Lower leg skin (tissue), 4 donors: ENCODE data around the gene ERC1. TPM values are rescaled to one million over a fixed set of nuclear protein-coding genes. Genes with fewer than 3 reads are reported as not detected.

ENCODE experiments used
- DNase-seq, 2 donors: peaks; one replicate each; pipeline ENCODE4 v3.0.0-alpha.2; 2019; ENCODE audit warnings: low spot score in 2 of 2
- H3K4me3 ChIP-seq: fragments of 200-600 bp; sonication (generic); 2 replicates; pipeline ENCODE4 v1.5.1; 2017; ENCODE audit warnings: mild to moderate bottlenecking, low read depth; ENCODE audit not compliant: poor library complexity, severe bottlenecking
- POLR2A ChIP-seq, 2 donors: fragments of 450-650 bp; IDR thresholded peaks; one replicate each; pipeline ENCODE4 v1.6.1; 2016 to 2017; ENCODE audit warnings: antibody characterized with exemption in 2 of 2, mild to moderate bottlenecking in 1 of 2, moderate library complexity in 1 of 2
- WGBS, 2 donors: methylation state at CpG; one replicate each; pipeline ENCODE4 v1.1.5; 2018; 5-methylcytosine and 5-hydroxymethylcytosine counted together
- intact Hi-C: fragments of 100-400 bp; cut with DNase I; formaldehyde crosslinking; loops from one replicate; pipeline ENCODE4 v1.15.0; 2023; ENCODE audit warnings: low total_unique reads
- total RNA-seq, 4 donors: library from RNA; depleted of rRNA; stranded (reverse); fragments of >200 nt; gene quantifications; one replicate each; pipeline ENCODE4 v1.1.0, GENCODE V29; 2016
- TF ChIP-seq, protein P1 (sequence below), 3 donors: fragments of 450-650 bp; IDR thresholded peaks; one replicate each; pipeline ENCODE4 v1.5.1; 2016; ENCODE audit warnings: antibody characterized with exemption in 3 of 3, mild to moderate bottlenecking in 3 of 3, moderate library complexity in 2 of 3

Gene ERC1
- total RNA-seq, 4 donors from 2014 or later, result 22.1 to 42.7 (median 29.7) TPM

DNA sequence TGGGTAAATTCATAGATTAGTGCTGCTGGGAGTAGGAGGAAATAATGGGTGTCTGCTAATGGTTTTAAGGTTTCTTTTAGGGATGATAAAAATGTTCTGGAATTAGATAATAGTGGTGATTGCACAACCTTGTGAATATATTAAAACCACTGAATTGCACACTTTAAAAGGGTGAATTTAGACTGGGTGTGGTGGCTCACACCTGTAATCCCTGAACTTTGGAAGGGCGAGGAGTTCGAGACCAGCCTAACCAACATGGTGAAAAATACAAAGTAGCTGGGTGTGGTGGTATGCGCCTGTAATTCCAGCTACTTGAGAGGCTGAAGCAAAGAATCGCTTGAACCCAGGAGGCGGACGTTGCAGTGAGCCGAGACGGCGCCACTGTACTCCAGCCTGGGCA, 42.8 kb upstream of the ERC1 start:
- no peak overlapping the region for H3K4me3 ChIP-seq
- TF ChIP-seq POLR2A (IDR thresholded peaks at IDR 0.05), result no peak
- TF ChIP-seq, protein P1, sequence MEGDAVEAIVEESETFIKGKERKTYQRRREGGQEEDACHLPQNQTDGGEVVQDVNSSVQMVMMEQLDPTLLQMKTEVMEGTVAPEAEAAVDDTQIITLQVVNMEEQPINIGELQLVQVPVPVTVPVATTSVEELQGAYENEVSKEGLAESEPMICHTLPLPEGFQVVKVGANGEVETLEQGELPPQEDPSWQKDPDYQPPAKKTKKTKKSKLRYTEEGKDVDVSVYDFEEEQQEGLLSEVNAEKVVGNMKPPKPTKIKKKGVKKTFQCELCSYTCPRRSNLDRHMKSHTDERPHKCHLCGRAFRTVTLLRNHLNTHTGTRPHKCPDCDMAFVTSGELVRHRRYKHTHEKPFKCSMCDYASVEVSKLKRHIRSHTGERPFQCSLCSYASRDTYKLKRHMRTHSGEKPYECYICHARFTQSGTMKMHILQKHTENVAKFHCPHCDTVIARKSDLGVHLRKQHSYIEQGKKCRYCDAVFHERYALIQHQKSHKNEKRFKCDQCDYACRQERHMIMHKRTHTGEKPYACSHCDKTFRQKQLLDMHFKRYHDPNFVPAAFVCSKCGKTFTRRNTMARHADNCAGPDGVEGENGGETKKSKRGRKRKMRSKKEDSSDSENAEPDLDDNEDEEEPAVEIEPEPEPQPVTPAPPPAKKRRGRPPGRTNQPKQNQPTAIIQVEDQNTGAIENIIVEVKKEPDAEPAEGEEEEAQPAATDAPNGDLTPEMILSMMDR (IDR thresholded peaks at IDR 0.05), result no peak
- WGBS, 2 donors, result 85 to 90% methylated on average over 9 of the region's 9 CpGs
- DNase-seq, result no peak
- intact Hi-C loops, result loop anchor here (10.0 kb wide), 1 partner anchor 133 kb away; no protein-coding TSS in a partner anchor

DNA sequence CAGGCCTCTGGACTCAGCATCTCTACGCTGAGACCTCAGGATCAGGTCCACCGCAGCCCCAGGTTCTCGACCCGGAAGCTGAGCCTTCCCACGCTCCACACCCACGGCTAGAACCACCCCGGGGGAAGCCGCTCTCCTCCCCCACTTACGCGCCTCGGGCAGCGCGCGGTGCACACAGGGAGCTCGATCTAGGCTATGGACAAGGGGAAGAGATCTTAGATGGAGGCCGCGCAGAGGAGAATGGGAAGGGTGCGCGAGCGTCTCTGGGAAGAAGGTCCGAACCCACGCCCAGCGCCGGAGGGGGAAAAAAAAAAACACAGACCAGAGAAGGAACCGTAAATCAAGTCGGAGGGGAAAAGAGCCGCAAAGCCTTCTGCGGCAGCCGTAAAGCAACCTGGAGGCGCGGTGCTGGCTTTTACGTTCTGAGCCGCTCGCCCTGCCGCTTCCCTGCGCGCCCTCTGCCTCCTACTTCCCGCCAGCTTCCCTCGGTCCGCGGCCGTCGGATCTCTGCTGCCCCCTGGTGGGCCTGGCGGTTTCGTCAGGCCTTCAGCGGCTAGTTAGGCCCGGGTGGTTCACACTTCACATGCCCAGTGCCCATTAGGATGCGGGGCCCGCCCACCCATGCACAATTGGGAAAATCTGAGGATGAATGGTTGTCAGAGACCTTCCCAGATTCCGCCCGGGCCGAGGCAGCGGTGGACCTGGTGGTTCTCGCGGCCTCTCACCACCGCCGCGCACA, 41.4 kb upstream of the ERC1 start, which contains the start of gene RAD52:
RAD52 (minus strand) TSS at position 242 of the 739 bp plus-strand sequence. CDS start 16,636 bp downstream, outside the sequence.
- 0 to 3% methylated on average over 53 to 54 of the region's 58 CpGs for WGBS, 2 donors
- DNase-seq, result peak; percentile 97 to 99
- intact Hi-C loops, result loop anchor here (10.0 kb wide), 2 partner anchors 135 to 385 kb away; no protein-coding TSS in a partner anchor
- peak within 1 kb of the TSS; percentile 79 for H3K4me3 ChIP-seq
- peak in 1 of 2 donors; percentile 41 for TF ChIP-seq POLR2A (IDR thresholded peaks at IDR 0.05)
- TF ChIP-seq, protein P1 (IDR thresholded peaks at IDR 0.05), result peak in 1 of 3 donors; percentile 91

DNA sequence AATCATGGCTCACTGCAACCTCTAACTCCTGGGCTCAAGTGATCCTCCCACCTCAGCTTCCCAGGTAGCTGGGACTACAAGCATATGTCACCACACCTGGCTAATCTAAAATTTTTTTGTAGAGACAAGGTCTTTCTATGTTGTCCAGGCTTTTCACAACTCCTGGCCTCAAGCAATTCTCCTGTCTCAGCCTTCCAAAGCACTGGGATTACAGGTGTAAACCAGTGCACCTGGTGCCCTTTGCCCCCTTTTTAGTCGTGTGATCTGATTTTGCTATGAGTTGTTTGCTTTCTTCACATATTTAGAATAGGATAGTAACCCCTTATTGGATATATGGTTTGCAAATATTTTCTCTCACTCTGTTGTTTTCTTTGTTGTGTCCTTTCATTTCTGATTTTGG, 39.8 kb upstream of the ERC1 start:
- intact Hi-C loops, result loop anchor here (10.0 kb wide), 1 partner anchor 386 kb away; no protein-coding TSS in a partner anchor
- TF ChIP-seq, protein P1 (IDR thresholded peaks at IDR 0.05), result no peak
- no peak for TF ChIP-seq POLR2A (IDR thresholded peaks at IDR 0.05)
- 23 to 32% methylated on average over 1 of the region's 1 CpG for whole genome bisulfite sequencing, 2 donors
- no peak for DNase-seq
- no peak overlapping the region for H3K4me3 ChIP-seq

DNA sequence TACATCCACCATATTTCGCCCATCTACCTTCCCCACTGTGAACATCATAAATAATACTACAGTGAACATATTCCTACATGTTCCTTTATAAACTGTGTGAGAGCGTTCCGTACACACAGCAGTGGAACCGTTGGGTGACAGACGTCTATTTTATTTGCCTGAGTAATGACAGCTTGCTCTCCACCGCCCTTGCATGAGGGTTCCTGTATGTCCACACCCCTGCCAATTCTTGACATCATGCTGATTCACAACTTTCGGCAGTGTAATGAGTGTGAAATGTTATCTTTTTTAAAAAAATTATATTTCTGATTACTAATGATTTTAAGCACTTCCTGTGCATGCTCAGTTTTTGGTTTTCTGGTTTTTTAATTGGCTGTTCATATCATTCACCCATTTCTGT, 37.2 kb upstream of the ERC1 start:
- WGBS, 2 donors, result 58 to 66% methylated on average over 7 of the region's 7 CpGs
- no peak for TF ChIP-seq POLR2A (IDR thresholded peaks at IDR 0.05)
- TF ChIP-seq, protein P1 (IDR thresholded peaks at IDR 0.05), result no peak
- intact Hi-C loops, result loop anchor here (10.0 kb wide), 1 partner anchor 389 kb away; no protein-coding TSS in a partner anchor
- DNase-seq, result no peak
- H3K4me3 ChIP-seq, result no peak overlapping the region

DNA sequence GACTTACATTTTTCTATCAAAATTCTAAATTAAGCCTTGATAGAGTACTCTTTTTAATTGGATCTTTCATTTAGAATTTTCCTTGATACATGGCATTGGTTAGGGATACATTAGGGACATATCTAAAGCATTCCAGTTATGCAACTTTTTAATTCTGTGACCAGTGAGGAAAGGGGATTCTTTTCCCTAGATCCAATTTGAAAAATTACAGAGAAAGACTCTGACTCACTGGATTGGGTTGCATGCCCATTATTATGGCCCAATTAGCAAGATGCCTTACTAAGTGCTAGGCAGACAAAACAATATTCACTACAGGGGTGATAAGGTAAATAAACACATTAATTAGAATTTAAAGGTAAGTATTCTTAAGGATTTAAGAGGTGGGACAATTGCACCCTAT, 36.3 kb upstream of the ERC1 start:
- intact Hi-C loops, result loop anchor here (10.0 kb wide), 1 partner anchor 390 kb away; no protein-coding TSS in a partner anchor
- DNase-seq, result no peak
- H3K4me3 ChIP-seq, result no peak overlapping the region
- TF ChIP-seq, protein P1 (IDR thresholded peaks at IDR 0.05), result no peak
- TF ChIP-seq POLR2A (IDR thresholded peaks at IDR 0.05), result no peak
